ENCODE data around the gene ARHGDIG.

- TF ChIP-seq CTCF (IDR thresholded peaks at IDR 0.05) = no peak
- no peak for TF ChIP-seq POLR2A (IDR thresholded peaks at IDR 0.05)
These were observed 20.8 kb downstream of the ARHGDIG start for GRCh38 chr16:301235-301634.
